Stimulated activated CD8-positive, alpha-beta memory T cell treated with anti-CD3 and anti-CD28 coated beads, Interleukin-4, amount 100 ng/mL, for 4 hours (primary cell): Measurements from ENCODE around the gene FGF14.

Source experiments
- DNase-seq, 2 donors: peaks; one replicate each; pipeline ENCODE4 v3.0.0-alpha.2; 2020; ENCODE audit warnings: low read depth in 2 of 2, low spot score in 1 of 2

The FGF14 gene

GRCh38 chr13:102197193-102197592, 204.7 kb downstream of the FGF14 start:
- no peak for DNase-seq

GRCh38 chr13:102195566-102196462, 206.0 kb downstream of the FGF14 start:
- DNase-seq, result no peak

- no peak for DNase-seq
These were observed 209.0 kb downstream of the FGF14 start for GRCh38 chr13:102192858-102193257.

GRCh38 chr13:102191951-102192502, 209.8 kb downstream of the FGF14 start:
- DNase-seq, result no peak

GRCh38 chr13:102190930-102191329, 210.9 kb downstream of the FGF14 start:
- no peak for DNase-seq

- DNase-seq, result no peak
These were observed 214.5 kb downstream of the FGF14 start for GRCh38 chr13:102187313-102187712.

- no peak for DNase-seq
These were observed 216.4 kb downstream of the FGF14 start for GRCh38 chr13:102185375-102185984.

- no peak for DNase-seq
These were observed 218.2 kb downstream of the FGF14 start for GRCh38 chr13:102183509-102184182.

GRCh38 chr13:102182170-102182569, 219.7 kb downstream of the FGF14 start:
- no peak for DNase-seq

- DNase-seq, result no peak
These were observed 224.4 kb downstream of the FGF14 start for GRCh38 chr13:102177431-102177830.

- no peak for DNase-seq
These were observed 225.0 kb downstream of the FGF14 start for GRCh38 chr13:102176846-102177245.

GRCh38 chr13:102172406-102172805, 229.4 kb downstream of the FGF14 start:
- DNase-seq, result no peak

- DNase-seq, result no peak
These were observed 231.5 kb downstream of the FGF14 start for GRCh38 chr13:102170305-102170704.

GRCh38 chr13:102169471-102170015, 232.3 kb downstream of the FGF14 start:
- no peak for DNase-seq

GRCh38 chr13:102152790-102153189, 249.1 kb downstream of the FGF14 start:
- DNase-seq, result no peak

- no peak for DNase-seq
These were observed 254.5 kb downstream of the FGF14 start for GRCh38 chr13:102147353-102147752.

GRCh38 chr13:102145750-102146149, 256.1 kb downstream of the FGF14 start:
- DNase-seq, result no peak

GRCh38 chr13:102142473-102142826, 259.4 kb downstream of the FGF14 start:
- DNase-seq, result no peak

- no peak for DNase-seq
These were observed 260.0 kb downstream of the FGF14 start for GRCh38 chr13:102141625-102142472.

GRCh38 chr13:102139626-102140025, 262.2 kb downstream of the FGF14 start:
- no peak for DNase-seq
